Epithelial cell of proximal tubule (primary cell): ENCODE data around the gene NLRC3. TPM values are rescaled to one million over a fixed set of nuclear protein-coding genes. Genes with fewer than 3 reads are reported as not detected.

Source experiments
- DNase-seq: peaks from one replicate; pipeline ENCODE4 v3.0.0-alpha.2; 2011; ENCODE audit warnings: low read depth
- H3K4me3 ChIP-seq: 2 replicates; pipeline ENCODE4 v1.5.1; 2011; ENCODE audit warnings: low read depth, mild to moderate bottlenecking, low read length
- total RNA-seq: library from RNA; depleted of rRNA; stranded (reverse); fragments of >200 nt; gene quantifications from 2 replicates; pipeline ENCODE4 v1.2.3, GENCODE V29; 2015
- TF ChIP-seq, protein P1 (sequence below): conservative IDR thresholded peaks from 2 replicates; pipeline ENCODE4 v1.5.1; 2012; ENCODE audit warnings: low read depth, mild to moderate bottlenecking, low read length

NLRC3 gene
- total RNA-seq, 1 donor from 2014 or later = not detected

DNA sequence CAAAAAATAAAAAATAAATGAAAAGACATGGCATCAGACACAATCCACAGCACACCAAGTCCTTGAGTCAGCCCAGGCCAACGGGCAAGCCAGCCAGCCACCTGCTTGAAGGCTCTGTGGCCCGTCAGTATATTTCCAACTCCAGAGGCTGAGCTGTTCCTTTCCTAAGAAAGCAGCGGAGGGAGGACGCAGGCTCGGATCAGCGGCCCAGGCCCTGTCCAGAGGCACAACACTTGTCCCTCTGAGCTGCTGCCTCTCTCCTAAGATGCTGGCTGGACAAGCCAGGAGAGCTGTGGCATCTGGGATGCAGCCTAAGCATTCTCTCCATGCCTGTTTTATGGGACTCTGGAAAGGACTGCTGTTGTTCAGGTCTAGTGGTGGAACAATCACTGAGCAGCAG, 14.8 kb upstream of the NLRC3 start:
- TF ChIP-seq, protein P1, sequence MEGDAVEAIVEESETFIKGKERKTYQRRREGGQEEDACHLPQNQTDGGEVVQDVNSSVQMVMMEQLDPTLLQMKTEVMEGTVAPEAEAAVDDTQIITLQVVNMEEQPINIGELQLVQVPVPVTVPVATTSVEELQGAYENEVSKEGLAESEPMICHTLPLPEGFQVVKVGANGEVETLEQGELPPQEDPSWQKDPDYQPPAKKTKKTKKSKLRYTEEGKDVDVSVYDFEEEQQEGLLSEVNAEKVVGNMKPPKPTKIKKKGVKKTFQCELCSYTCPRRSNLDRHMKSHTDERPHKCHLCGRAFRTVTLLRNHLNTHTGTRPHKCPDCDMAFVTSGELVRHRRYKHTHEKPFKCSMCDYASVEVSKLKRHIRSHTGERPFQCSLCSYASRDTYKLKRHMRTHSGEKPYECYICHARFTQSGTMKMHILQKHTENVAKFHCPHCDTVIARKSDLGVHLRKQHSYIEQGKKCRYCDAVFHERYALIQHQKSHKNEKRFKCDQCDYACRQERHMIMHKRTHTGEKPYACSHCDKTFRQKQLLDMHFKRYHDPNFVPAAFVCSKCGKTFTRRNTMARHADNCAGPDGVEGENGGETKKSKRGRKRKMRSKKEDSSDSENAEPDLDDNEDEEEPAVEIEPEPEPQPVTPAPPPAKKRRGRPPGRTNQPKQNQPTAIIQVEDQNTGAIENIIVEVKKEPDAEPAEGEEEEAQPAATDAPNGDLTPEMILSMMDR = no peak
- no peak overlapping the region for H3K4me3 ChIP-seq
- DNase-seq = no peak

DNA sequence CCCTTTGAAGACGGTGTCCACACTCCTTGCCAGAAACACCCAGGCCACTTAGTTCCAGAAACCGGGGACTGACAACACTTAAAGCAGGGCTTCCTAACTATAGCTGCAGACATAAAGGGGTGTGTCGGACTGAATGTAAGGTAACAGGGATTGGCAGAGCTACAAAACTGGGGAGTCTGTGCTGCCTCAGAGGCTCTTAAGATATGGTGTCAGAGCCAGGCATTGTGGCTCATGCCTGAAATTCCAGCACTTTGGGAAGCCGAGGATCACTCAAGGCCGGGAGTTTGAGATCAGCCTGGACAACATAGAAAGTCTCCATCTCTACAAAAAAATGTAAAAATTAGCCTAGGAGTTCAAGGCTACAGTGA, 14.2 kb upstream of the NLRC3 start:
- H3K4me3 ChIP-seq = no peak overlapping the region
- no peak for DNase-seq
- TF ChIP-seq, protein P1 = no peak

DNA sequence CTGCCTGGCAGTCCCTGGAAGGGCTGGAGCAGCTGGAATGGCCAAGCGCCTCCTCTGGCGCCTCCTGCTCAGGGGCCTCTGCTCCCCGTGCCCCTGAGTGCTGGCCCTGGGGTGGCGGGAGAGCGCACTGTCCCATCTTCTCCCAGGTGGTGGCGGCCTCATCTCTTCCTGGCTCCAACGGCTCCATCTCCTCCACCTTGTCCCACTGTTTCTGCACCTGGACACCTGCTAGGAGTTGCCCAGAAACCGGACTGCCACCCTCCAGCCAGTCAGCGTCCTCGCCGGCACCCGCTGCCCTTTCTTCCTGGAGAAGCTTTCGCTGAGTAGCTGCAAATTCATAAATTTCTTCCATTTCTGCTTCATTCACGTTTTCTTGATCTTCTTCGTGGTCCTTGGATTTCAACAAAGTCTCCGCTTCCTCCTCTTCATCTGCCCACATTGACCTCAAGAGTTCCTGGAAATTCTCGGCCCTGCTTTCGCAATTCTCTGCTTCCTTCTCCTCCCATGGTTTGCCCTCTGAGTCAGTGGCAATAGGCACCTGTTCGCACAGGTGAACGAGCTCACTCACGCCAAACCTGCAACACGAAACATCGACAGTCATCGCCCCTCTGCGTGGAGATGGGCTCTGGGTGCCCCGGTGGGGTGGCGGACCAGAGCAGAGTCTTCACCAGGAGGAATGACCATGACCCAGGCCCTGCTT, 13.7 kb upstream of the NLRC3 start:
- TF ChIP-seq, protein P1 = no peak
- H3K4me3 ChIP-seq = no peak overlapping the region
- DNase-seq = no peak

DNA sequence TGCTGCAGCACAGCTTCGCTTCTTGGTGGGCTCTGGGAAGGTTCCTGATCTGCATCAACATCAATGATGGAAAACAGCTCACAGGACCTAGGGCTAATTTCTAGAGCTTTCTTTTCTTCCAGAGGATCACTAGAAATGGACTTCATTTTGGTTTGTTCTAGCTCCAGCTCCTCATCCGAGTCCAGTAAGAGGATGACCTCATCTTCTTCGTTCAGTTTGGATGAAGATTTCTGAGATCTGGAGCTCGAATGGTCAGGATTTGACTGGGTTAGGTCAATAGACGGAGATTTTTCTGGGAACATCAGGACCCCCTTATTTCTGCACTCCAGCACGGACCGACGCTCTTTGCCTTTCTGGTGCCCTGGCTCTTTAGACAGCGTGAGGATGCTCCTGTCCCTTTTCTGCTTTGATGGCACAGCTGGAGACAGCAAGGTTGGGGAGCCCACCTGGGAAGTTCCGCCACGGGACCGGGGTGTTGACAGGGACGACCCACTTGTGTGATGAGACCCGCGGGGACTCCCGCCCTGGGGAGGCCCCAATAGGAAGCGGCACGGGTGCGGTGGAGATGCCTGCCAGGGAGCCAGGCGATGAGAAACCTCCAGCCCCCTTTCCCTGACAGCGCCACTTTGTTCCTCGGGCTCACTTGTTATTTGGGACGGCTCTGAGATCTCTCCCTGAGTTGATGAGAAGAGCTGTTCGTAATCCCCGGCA, 12.9 kb upstream of the NLRC3 start:
- TF ChIP-seq, protein P1 = no peak
- H3K4me3 ChIP-seq = no peak overlapping the region
- no peak for DNase-seq

DNA sequence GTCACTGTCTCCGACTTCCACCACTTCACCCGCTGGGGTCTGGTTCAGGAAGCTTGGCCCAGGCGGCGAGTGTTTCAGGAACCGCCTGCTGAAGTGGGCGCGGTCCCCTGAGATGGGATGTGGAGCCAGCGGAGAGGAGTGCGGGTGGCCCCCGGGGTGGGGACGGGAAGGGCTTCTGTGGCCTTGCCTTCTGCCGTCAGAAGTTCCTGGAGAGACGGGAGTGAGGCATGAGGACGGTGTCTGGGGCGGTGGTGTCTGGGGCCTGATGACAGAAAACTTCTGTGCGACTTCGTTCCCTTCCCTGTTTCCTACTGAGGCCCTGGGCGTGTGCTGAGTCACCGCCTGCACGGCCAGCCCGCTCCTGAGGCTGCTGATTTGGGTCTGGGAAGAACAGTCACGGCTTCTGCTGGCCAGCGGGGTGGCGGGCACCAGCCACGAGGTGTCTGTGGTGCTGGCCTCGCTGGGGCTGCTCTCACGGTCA, 12.3 kb upstream of the NLRC3 start:
- no peak overlapping the region for H3K4me3 ChIP-seq
- DNase-seq = no peak
- TF ChIP-seq, protein P1 = no peak

DNA sequence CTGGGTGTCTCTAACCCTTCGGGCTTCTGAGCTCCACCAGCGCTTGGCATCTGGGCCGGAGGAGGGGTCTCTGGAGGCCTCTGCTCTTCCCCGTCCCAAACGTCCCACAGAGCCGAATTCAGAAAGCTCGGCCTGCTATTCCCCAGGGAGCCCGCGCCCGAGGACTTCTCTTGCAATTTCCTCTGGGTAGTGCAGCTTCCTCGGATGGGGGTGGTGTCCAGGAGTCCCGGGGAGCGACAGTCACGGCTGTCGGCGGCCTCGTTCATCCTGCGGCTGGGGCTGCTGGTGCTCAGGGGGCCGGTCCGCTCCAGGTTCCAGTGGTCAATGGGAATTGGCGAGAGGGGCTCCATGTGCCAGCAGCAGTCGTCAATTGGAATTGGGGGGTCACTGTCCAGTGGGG, 11.8 kb upstream of the NLRC3 start:
- no peak overlapping the region for H3K4me3 ChIP-seq
- TF ChIP-seq, protein P1 = no peak
- no peak for DNase-seq

DNA sequence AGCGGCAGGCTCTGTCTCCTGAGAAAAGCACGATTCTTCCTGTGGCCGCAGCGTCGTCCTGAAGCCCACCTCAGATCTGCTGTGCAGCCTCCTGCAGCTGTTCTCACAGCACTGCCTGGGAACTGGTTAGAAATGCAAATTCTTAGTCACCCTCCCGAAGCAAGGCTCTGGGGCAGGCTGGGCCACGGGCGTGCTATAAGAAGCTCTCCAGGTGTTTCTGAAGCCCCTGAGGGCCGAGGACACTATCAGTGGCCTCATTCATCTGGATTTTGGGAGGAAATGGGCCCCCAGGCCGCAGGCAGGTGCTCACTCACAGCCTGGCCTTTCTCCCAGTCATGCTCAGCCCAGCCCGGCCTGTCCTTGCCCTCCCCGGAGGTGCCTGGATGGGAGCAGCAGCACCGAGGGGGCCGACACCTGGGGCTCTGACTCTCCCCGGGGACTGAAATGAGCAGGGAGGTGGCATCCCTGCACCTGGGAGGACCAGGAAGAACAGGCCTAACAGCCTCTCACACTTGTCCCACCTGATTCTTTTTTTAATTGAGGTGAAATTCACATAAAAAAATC, 10.4 kb upstream of the NLRC3 start:
- no peak for DNase-seq
- H3K4me3 ChIP-seq = no peak overlapping the region
- TF ChIP-seq, protein P1 = no peak
